GM19467 (cell line): ENCODE data around the gene D2HGDH.
"Not testable (repeated sequence)": the region's sequence is repeated elsewhere in the genome, so short reads cannot be mapped to it uniquely, and the experiment has no call there.

Source experiments
- ATAC-seq: cut with Tn5 transposase; IDR thresholded peaks from one replicate; pipeline ENCODE4 v1.9.1; 2021; ENCODE audit warnings: mild to moderate bottlenecking, moderate library complexity; ENCODE audit not compliant: unreplicated experiment

Gene D2HGDH

GRCh38 chr2:241804326-241805229 lies 70.1 kb downstream of the D2HGDH start:
- ATAC-seq = no peak

DNA sequence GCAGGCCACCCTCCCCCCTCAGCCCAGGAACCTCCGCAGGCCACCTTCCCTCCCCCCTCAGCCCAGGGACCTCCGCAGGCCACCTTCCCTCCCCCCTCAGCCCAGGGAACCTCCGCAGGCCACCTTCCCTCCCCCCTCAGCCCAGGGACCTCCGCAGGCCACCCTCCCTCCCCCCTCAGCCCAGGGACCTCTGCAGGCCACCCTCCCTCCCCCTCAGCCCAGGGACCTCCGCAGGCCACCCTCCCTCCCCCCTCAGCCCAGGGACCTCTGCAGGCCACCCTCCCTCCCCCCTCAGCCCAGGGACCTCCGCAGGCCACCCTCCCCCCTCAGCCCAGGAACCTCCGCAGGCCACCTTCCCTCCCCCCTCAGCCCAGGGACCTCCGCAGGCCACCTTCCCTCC lies 71.8 kb downstream of the D2HGDH start:
- ATAC-seq = not testable (repeated sequence)

DNA sequence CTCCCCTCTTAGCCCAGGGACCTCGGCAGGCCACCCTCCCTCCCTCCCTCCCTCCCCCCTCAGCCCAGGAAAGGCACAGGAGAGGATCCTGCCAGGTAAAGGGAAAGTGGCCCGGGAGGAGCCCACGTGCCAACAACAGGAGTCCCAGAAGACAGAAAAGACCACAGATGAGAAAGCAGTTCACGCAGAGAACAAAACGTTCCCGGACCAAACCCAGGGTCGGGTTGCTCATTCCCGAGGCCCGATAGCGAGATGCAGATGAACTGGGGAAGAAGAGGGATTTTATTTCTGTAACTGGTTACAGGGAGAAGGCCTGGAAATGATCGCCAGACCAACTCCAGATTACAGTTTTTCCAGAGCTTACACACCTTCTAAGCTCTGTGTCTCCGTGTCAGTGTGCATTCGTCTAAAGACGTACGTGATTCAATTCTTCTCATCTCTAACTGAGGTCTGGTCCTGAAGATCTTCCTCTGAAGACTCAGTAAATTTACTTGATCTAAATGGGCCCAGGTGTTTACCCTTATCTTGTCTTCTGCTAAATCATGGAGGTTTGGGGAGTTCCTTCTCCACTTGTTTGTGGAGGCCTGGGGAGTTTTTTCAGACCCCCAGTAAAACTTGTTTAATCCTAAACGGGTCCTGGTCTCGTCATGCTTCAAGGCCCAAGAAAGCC lies 73.8 kb downstream of the D2HGDH start:
- no peak for ATAC-seq

DNA sequence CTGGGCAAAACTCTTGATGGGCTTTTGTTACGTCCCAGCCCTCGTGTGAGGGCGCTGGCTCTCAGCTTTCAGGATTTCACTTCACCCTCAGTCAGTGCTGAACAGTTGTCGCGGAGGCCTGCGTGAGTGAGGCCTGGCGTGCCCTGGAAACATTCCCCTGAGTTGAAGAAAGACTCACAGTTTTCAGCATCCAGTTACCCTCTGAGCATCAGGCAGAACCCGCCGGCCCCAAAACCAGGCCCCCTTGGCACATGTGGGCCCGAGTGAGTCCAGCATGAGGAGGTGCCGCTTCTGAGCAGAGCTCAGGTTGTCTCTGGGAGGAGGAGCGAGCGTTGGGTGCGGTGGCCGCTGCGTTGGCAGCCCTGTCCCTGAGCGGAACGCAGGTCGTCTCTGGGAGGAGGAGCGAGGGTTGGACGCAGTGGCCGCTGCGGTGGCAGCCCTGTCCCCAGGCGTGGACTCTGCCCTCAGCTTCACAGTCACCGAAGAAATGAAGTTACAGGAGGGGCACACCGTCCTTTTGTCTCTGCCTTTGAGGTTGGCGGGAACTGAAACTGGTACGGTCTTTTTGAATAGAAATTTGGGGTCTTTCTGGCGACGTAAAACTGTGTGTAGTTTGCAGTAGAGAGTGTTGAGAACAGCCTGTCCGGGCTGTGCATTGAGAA lies 74.4 kb downstream of the D2HGDH start, which contains the start of gene NEU4:
TSS of gene NEU4 (plus strand) at position 473 of the 662 bp plus-strand sequence. CDS start 5,292 bp downstream, outside the sequence.
- no peak for ATAC-seq

DNA sequence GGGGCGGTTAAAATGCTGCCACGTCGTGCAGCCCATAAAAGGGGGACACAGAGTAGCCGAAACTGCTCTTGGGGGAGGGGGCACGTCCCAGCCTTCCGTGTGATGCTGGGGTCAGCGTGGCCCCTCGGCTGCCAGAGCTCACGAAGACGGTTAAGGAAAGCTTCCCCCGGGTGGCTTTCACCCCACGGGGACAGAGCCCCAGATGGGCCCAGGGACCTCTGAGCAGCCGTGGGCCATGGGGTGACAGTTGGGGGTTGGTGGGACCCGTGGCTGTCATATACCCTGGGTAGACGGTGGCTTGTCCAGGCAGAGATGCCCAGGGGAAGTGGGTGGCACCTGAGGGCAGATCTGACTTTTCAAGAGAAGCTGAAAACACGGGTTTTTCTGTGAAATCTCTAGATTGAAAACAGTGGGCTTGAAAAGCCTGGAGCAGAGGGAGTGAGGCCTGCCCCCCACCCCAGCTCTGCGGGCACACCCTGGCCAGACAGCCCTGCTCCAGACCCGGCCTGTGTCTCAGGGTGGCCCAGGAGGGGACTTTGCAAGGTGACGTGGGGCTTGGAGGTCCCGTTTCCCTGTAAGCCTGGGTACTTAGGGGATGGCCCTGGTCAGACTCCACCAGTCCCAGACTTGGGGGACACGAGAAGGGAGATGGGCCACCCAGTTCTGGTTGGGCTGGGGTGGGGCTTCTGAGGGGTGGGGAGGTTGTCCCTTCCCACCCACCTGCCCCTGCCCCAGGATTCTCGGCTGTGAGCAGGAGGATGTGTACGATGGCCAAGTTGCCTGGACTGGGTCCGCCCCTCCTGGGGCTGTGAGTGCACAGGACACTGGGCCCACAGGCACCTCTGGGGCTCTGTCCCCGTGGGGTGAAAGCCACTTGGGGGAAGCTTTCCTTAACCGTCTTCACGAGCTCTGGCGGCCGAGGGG lies 75.2 kb downstream of the D2HGDH start:
- no peak for ATAC-seq

GRCh38 chr2:241810307-241811200 lies 76.1 kb downstream of the D2HGDH start:
- ATAC-seq = no peak

DNA sequence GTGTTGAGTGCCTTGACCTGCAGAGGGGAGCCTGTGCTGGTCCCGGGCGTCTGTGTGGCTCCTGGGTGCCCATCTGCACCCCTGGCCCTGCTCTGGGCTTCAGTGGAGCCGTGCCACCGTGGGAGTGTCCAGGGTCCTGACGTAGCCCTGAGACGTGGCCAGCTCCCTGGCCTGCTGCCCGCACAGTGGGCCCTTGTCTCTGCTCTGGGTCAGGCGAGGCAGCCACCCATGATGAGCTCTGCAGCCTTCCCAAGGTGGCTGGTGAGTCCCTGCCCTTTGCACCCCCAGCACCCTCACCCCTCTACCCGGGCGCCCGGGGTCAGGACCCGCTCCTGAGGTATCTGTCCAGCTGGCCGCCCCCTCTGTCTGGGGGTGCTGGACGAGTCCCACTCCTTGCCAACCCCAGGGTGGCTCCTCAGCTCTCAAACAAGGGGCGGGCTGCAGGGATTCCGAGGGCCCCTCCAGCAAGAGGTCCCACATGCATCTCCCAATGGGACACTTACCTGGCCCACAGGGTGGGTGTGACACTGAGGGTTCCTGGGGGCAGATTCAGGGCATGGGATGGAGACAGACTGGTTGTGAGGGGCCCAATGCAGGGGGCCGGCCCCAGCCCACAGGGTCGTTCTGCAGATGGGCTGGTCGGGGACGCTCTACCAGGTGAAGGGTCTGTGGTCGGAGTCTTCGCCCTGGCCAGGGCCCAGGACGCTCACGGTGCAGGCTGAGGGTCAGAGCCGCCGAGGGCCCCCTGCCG lies 76.9 kb downstream of the D2HGDH start:
- no peak for ATAC-seq

- ATAC-seq = no peak
These were observed 77.7 kb downstream of the D2HGDH start for GRCh38 chr2:241811952-241812729.

DNA sequence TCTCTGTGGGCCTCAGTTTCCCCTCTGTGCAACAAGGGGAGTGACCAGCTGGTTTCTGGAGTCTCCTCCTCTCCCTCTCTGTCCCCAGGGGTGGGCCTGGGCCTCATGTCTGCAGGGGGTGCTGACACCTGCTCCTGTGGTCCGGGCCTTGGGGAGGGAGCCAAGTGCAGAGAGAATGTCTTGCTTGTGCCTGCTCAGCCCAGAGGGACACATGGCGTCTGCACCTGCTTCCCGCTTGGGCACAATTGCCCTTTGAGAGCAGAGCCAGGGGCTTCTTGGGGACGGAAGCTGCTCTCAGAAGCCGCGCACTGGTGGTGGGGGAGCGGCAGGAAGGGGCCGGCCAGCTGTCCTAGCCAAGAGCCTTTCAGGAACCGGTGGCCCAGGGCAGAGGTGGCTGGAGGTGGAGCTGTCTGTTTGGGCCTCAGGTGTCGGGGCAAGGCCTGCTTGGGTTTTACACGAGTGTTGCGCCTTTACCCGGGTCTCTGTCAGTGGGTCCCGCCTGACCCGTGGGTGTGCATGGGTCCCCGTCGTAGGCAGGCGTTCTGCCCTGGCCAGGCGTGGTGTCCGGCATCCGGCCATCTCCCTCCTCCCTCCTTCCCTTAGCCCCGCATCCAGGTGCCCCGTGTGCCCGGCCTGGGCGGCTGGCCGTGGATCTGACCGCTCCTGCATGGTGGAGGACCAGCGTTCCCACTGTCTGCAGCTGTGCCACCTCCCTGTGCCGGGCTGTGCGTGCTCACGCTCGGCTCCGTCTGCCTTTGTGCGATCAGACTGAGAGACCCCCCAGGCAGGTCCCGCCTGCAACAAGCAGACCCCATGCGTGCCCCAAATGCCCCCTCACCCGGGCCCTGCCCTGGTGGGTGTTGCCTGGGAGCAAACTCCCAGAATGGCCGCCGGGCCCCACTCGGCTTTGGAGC lies 78.6 kb downstream of the D2HGDH start:
- no peak for ATAC-seq

GRCh38 chr2:241813644-241814392 lies 79.4 kb downstream of the D2HGDH start:
- ATAC-seq = no peak

DNA sequence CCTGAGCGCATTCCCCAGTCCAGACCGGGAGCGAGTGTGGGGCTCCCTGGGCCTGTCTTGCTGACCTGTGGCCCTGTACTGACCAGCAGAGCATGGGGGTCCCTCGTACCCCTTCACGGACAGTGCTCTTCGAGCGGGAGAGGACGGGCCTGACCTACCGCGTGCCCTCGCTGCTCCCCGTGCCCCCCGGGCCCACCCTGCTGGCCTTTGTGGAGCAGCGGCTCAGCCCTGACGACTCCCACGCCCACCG lies 79.9 kb downstream of the D2HGDH start:
- ATAC-seq = no peak

- no peak for ATAC-seq
These were observed 80.4 kb downstream of the D2HGDH start for GRCh38 chr2:241814643-241815476.

DNA sequence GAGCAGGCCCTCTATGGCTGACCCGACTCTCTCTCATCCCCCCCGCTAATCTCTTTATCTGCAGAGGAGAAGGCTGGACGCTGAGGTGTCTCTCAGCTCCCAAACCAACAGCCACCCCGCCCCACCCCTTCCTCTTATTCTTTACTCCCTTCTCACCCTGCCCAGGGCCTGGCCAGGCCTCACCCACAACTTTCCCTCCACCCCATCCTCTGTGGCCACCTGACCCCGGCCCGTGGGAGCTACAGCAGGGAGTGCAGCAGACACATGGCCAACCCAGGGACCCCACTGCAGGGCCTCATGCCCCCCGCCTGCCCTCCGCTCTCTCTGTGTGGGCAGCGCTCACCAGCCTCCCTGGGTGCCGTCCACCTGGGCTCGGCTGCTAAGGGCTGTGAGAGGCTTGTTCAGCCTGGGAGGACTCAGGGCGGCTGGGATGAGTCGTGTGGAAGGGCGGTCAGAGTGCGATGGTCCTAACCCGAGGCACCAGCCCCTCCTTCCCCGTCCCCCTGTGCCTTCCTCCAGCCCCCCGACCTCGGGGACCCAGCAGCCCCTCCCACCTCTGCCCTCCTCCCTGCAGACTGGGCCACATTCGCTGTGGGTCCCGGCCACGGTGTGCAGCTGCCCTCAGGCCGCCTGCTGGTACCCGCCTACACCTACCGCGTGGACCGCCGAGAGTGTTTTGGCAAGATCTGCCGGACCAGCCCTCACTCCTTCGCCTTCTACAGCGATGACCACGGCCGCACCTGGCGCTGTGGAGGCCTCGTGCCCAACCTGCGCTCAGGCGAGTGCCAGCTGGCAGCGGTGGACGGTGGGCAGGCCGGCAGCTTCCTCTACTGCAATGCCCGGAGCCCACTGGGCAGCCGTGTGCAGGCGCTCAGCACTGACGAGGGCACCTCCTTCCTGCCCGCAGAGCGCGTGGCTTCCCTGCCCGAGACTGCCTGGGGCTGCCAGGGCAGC lies 81.3 kb downstream of the D2HGDH start:
- no peak for ATAC-seq

GRCh38 chr2:241816431-241817121 lies 82.1 kb downstream of the D2HGDH start:
- ATAC-seq = no peak
